LHCN-M2 (cell line): ENCODE data around the gene GNLY. TPM values are rescaled to one million over a fixed set of nuclear protein-coding genes. Genes with fewer than 3 reads are reported as not detected.
"Not testable (repeated sequence)": the region's sequence is repeated elsewhere in the genome, so short reads cannot be mapped to it uniquely, and the experiment has no call there.

Experiments
- DNase-seq: peaks from one replicate; pipeline ENCODE4 v3.0.0-alpha.2; 2012; ENCODE audit warnings: low read depth
- total RNA-seq: library from RNA; depleted of rRNA; stranded (reverse); fragments of >200 nt; gene quantifications from 2 replicates; pipeline ENCODE4 v1.2.3, GENCODE V29; 2014

The GNLY gene
- total RNA-seq, 1 experiment from 2014 or later, result not detected

GRCh38 chr2:85663594-85664565 is 30.3 kb upstream of the GNLY start:
- no peak for DNase-seq

- DNase-seq, result no peak
These were observed 28.8 kb upstream of the GNLY start for GRCh38 chr2:85665264-85665937.

- no peak for DNase-seq
These were observed 28.1 kb upstream of the GNLY start for GRCh38 chr2:85666016-85666415.

GRCh38 chr2:85666435-85667316 is 27.5 kb upstream of the GNLY start:
- DNase-seq, result no peak

GRCh38 chr2:85667561-85668008 is 26.6 kb upstream of the GNLY start:
- no peak for DNase-seq

- peak; percentile 11 for DNase-seq
These were observed 25.9 kb upstream of the GNLY start, which contains the start of gene SFTPB for GRCh38 chr2:85668009-85668856. Gene SFTPB (minus strand): TSS chr2:85668199. CDS start chr2:85668183, 16 bp downstream.

GRCh38 chr2:85668857-85669142 is 25.4 kb upstream of the GNLY start:
- DNase-seq, result no peak

GRCh38 chr2:85669549-85669948 is 24.6 kb upstream of the GNLY start:
- no peak for DNase-seq

GRCh38 chr2:85670416-85670815 is 23.7 kb upstream of the GNLY start:
- not testable (repeated sequence) for DNase-seq

- no peak for DNase-seq
These were observed 21.7 kb upstream of the GNLY start for GRCh38 chr2:85672456-85672855.

- no peak for DNase-seq
These were observed 20.3 kb upstream of the GNLY start for GRCh38 chr2:85673716-85674375.

GRCh38 chr2:85674417-85674816 is 19.7 kb upstream of the GNLY start:
- DNase-seq, result peak; percentile 11

- no peak for DNase-seq
These were observed 18.7 kb upstream of the GNLY start for GRCh38 chr2:85675427-85675826.

GRCh38 chr2:85675866-85676548 is 18.2 kb upstream of the GNLY start:
- no peak for DNase-seq

- DNase-seq, result no peak
These were observed 15.8 kb upstream of the GNLY start for GRCh38 chr2:85678377-85678776.

- DNase-seq, result peak; percentile 53
These were observed 15.1 kb upstream of the GNLY start for GRCh38 chr2:85678794-85679672.

- no peak for DNase-seq
These were observed 13.3 kb upstream of the GNLY start for GRCh38 chr2:85680707-85681371.

- no peak for DNase-seq
These were observed 12.8 kb upstream of the GNLY start for GRCh38 chr2:85681372-85681763.
